GM12878 (cell line): Measurements from ENCODE around the gene RHCE. TPM values are rescaled to one million over a fixed set of nuclear protein-coding genes. Genes with fewer than 3 reads are reported as not detected.

Experiments used
- ATF2 ChIP-seq: IDR thresholded peaks from 2 replicates; pipeline ENCODE4 v1.6.1; 2012; ENCODE audit warnings: low read length, inconsistent platforms
- BACH1 ChIP-seq: fragments of 450-650 bp; IDR thresholded peaks from 2 replicates; pipeline ENCODE4 v1.6.1; 2017; ENCODE audit warnings: mild to moderate bottlenecking, borderline replicate concordance
- BHLHE40 ChIP-seq, 2 experiments: fragments of 450-650 bp in 1 of 2; IDR thresholded peaks; 2 replicates each; pipeline ENCODE4 v1.6.1; 2011 to 2017; ENCODE audit warnings: low read depth in 2 of 2, borderline replicate concordance in 1 of 2, improper control_type of control experiment in 1 of 2, low read length in 1 of 2, mild to moderate bottlenecking in 1 of 2
- BMI1 ChIP-seq: fragments of 450-650 bp; IDR thresholded peaks from 2 replicates; pipeline ENCODE4 v1.6.1; 2016; ENCODE audit warnings: mild to moderate bottlenecking, moderate library complexity, borderline replicate concordance
- CBFB ChIP-seq: IDR thresholded peaks from 2 replicates; pipeline ENCODE4 v1.6.1; 2016; ENCODE audit warnings: antibody characterized with exemption, low read depth
- CREB1 ChIP-seq: IDR thresholded peaks from 2 replicates; pipeline ENCODE4 v1.6.1; 2012; ENCODE audit warnings: low read depth, mild to moderate bottlenecking, inconsistent platforms
- CREM ChIP-seq: IDR thresholded peaks from 2 replicates; pipeline ENCODE4 v1.6.1; 2014; ENCODE audit warnings: antibody characterized with exemption, low read depth
- EED ChIP-seq: sonication (generic); IDR thresholded peaks from 2 replicates; pipeline ENCODE4 v1.6.1; 2016; ENCODE audit warnings: antibody characterized with exemption, low read depth
- ELK1 ChIP-seq: IDR thresholded peaks from 2 replicates; pipeline ENCODE4 v1.6.1; 2012; ENCODE audit warnings: low read depth, low read length, improper control_type of control experiment
- EZH2 ChIP-seq: IDR thresholded peaks from 2 replicates; pipeline ENCODE4 v1.6.1; 2012; ENCODE audit warnings: low read depth, mild to moderate bottlenecking, control low read depth, inconsistent platforms, low read length, borderline replicate concordance; ENCODE audit not compliant: control insufficient read depth
- GATAD2B ChIP-seq: fragments of 450-650 bp; conservative IDR thresholded peaks from 2 replicates; pipeline ENCODE4 v1.6.1; 2017; ENCODE audit warnings: low read depth, mild to moderate bottlenecking, moderate library complexity
- IKZF1 ChIP-seq: fragments of 450-650 bp; conservative IDR thresholded peaks from 2 replicates; pipeline ENCODE4 v1.6.1; 2017; ENCODE audit warnings: antibody characterized with exemption, mild to moderate bottlenecking
- IRF4 ChIP-seq: IDR thresholded peaks from 2 replicates; pipeline ENCODE4 v1.6.1; 2011; ENCODE audit warnings: low read depth, low read length
- JUNB ChIP-seq: IDR thresholded peaks from 2 replicates; pipeline ENCODE4 v1.6.1; 2016; ENCODE audit warnings: antibody characterized with exemption, mild to moderate bottlenecking
- MEF2B ChIP-seq: fragments of 450-650 bp; IDR thresholded peaks from 2 replicates; pipeline ENCODE4 v1.6.1; 2018; ENCODE audit warnings: mild to moderate bottlenecking, moderate library complexity; ENCODE audit not compliant: partially characterized antibody, poor library complexity, severe bottlenecking
- MXI1 ChIP-seq: fragments of 150-350 bp; IDR thresholded peaks from 2 replicates; pipeline ENCODE4 v1.6.1; 2011; ENCODE audit warnings: low read depth, mild to moderate bottlenecking, inconsistent platforms, low read length, improper control_type of control experiment
- MYB ChIP-seq: fragments of 150-350 bp; IDR thresholded peaks from 2 replicates; pipeline ENCODE4 v1.6.1; 2014; ENCODE audit warnings: mild to moderate bottlenecking, low read depth, low read length, borderline replicate concordance
- NFYA ChIP-seq: IDR thresholded peaks from 2 replicates; pipeline ENCODE4 v1.6.1; 2011; ENCODE audit warnings: low read depth, mild to moderate bottlenecking, low read length, improper control_type of control experiment, borderline replicate concordance
- NR2C1 ChIP-seq: fragments of 450-650 bp; IDR thresholded peaks from 2 replicates; pipeline ENCODE4 v1.6.1; 2017; ENCODE audit warnings: antibody characterized with exemption, mild to moderate bottlenecking, moderate library complexity
- NR2F1 ChIP-seq: fragments of 450-650 bp; conservative IDR thresholded peaks from 2 replicates; pipeline ENCODE4 v1.6.1; 2017; ENCODE audit warnings: mild to moderate bottlenecking
- PML ChIP-seq: IDR thresholded peaks from 2 replicates; pipeline ENCODE4 v1.6.1; 2012; ENCODE audit warnings: low read length, inconsistent platforms
- RB1 ChIP-seq: fragments of 450-650 bp; formaldehyde crosslinking; IDR thresholded peaks from 2 replicates; pipeline ENCODE4 v1.6.1; 2017; ENCODE audit warnings: mild to moderate bottlenecking, borderline replicate concordance
- RUNX3 ChIP-seq: IDR thresholded peaks from 2 replicates; pipeline ENCODE4 v1.6.1; 2012; ENCODE audit warnings: low read length, inconsistent platforms
- SIN3A ChIP-seq: IDR thresholded peaks from 2 replicates; pipeline ENCODE4 v1.6.1; 2012; ENCODE audit warnings: low read depth, low read length, improper control_type of control experiment
- SMAD1 ChIP-seq: fragments of 450-650 bp; IDR thresholded peaks from 2 replicates; pipeline ENCODE4 v1.6.1; 2018; ENCODE audit warnings: mild to moderate bottlenecking, low read depth; ENCODE audit not compliant: partially characterized antibody
- SMARCA5 ChIP-seq: fragments of 450-650 bp; IDR thresholded peaks from 2 replicates; pipeline ENCODE4 v1.6.1; 2017; ENCODE audit warnings: mild to moderate bottlenecking
- SRF ChIP-seq, 2 experiments: IDR thresholded peaks; 2 replicates each; pipeline ENCODE4 v1.6.1; 2011; ENCODE audit warnings: low read depth in 2 of 2, low read length in 2 of 2, mild to moderate bottlenecking in 1 of 2, moderate library complexity in 1 of 2
- STAT3 ChIP-seq: IDR thresholded peaks from 2 replicates; pipeline ENCODE4 v1.6.1; 2011; ENCODE audit warnings: low read depth, low read length, improper control_type of control experiment
- ZNF217 ChIP-seq: fragments of 450-650 bp; IDR thresholded peaks from 2 replicates; pipeline ENCODE4 v1.6.1; 2017; ENCODE audit warnings: antibody characterized with exemption, mild to moderate bottlenecking
- polyA plus RNA-seq, 11 experiments: library from polyadenylated mRNA; depleted of rRNA in 4 of 11; unstranded in 6 of 11; stranded (reverse) in 5 of 11; fragments of >200 nt; fragmentation: Nextera tagmentation in 4 of 11; fragmentation: Illumina TruSeq in 1 of 11; extraction: Ambion mirVana in 4 of 11; extraction: Trizol in 1 of 11; gene quantifications; 1 replicate in 1 of 11; 2 replicates in 10 of 11; pipeline versions ENCODE4 v1.2.1 to v1.2.3, GENCODE V29; 2011 to 2016; ENCODE audit warnings: inconsistent platforms in 2 of 11, missing spikeins in 2 of 11, low read depth in 1 of 11
- total RNA-seq, 4 experiments: library from RNA; depleted of rRNA in 3 of 4; stranded (reverse); fragments of >200 nt in 3 of 4; fragmentation: Illumina TruSeq in 1 of 4; extraction: Trizol in 1 of 4; gene quantifications; 2 replicates each; pipeline versions ENCODE4 v1.2.1 to v1.2.3, GENCODE V29; 2013 to 2021

Gene RHCE
- total and polyA plus RNA-seq, 10 of the 15 experiments (the other 5 are each of a cell fraction or from before 2014, with no cell fraction given): 0.06 to 0.41 (median 0.22) TPM; not detected in 2

GRCh38 chr1:25430967-25431881 is 10.6 kb upstream of the RHCE start (continued):
- TF ChIP-seq SRF (IDR thresholded peaks at IDR 0.05; ENCODE audit: low read depth in 2 of 2, low read length in 2 of 2) (0 out of 4 replicates have a peak, but pooled peaks of 1 of the 2 experiments have one; percentile 8), BHLHE40 (IDR thresholded peaks at IDR 0.05; ENCODE audit: borderline replicate concordance in 1 of 2, low read depth in 2 of 2, low read length in 1 of 2) (peak in 1 of 2 experiments; percentile 71; a peak in 2 of 4 replicates), CREM (no peak), SMARCA5 (peak; percentile 77; the same call in 1 of the 2 replicates), GATAD2B (0 out of 2 replicates have a peak, but pooled peaks have one; percentile 41), EED (no peak), BMI1 (no peak), NR2F1 (0 out of 2 replicates have a peak, but pooled peaks have one; percentile 39), ZNF217 (no peak), PML (no peak), ATF2 (no peak), ELK1 (no peak), SIN3A (no peak), IKZF1 (peak; percentile 44), JUNB (no peak), CBFB (no peak), CREB1 (no peak), MEF2B (no peak), BACH1 (no peak), NR2C1 (0 out of 2 replicates have a peak, but pooled peaks have one; percentile 10), EZH2 (no peak), NFYA (no peak), IRF4 (no peak), SMAD1 (no peak), STAT3 (no peak), MYB (no peak), RUNX3 (no peak; the same call in 1 of the 2 replicates), RB1 (no peak), MXI1 (no peak)
